Upper lobe of left lung (tissue), 6 donors: ENCODE data around the gene DOCK8. TPM values are rescaled to one million over a fixed set of nuclear protein-coding genes. Genes with fewer than 3 reads are reported as not detected.

Source experiments
- ATAC-seq, 2 donors: fragments of 200-7000 bp; cut with Tn5 transposase; one replicate each; pipeline ENCODE4 v1.9.1; 2022; ENCODE audit warnings: mild to moderate bottlenecking in 2 of 2, moderate library complexity in 2 of 2; ENCODE audit not compliant: low FRiP score in 2 of 2
- DNase-seq, 2 donors: peaks; one replicate each; pipeline ENCODE4 v3.0.0-alpha.2; 2019 to 2020
- H3K27ac ChIP-seq, 4 donors: fragments of 200-600 bp; sonication (generic); one replicate each; pipeline ENCODE4 v1.5.1; 2016 to 2019
- H3K27me3 ChIP-seq, 4 donors: fragments of 200-600 bp; sonication (generic); one replicate each; pipeline ENCODE4 v1.5.1; 2017 to 2019
- H3K36me3 ChIP-seq, 4 donors: fragments of 200-600 bp; sonication (generic); one replicate each; pipeline ENCODE4 v1.5.1; 2016 to 2019
- H3K4me1 ChIP-seq, 4 donors: fragments of 200-600 bp; sonication (generic); one replicate each; pipeline ENCODE4 v1.5.1; 2018 to 2019
- H3K4me3 ChIP-seq, 4 donors: fragments of 200-600 bp; sonication (generic); one replicate each; pipeline ENCODE4 v1.5.1; 2017 to 2019; ENCODE audit warnings: mild to moderate bottlenecking in 2 of 4, moderate library complexity in 1 of 4
- H3K9me3 ChIP-seq, 4 donors: fragments of 200-600 bp; sonication (generic); one replicate each; pipeline ENCODE4 v1.5.1; 2018 to 2019
- CTCF ChIP-seq, 6 experiments: fragments of 450-650 bp in 4 of 6; fragments of 200-600 bp in 2 of 6; sonication (generic) in 2 of 6; IDR thresholded peaks; one replicate each; pipeline ENCODE4 v1.5.1; 2016 to 2019; ENCODE audit warnings: antibody characterized with exemption in 6 of 6
- EP300 ChIP-seq, 4 donors: sonication (generic); formaldehyde crosslinking; IDR thresholded peaks; one replicate each; pipeline ENCODE4 v1.5.1; 2017; ENCODE audit warnings: antibody characterized with exemption in 4 of 4, control low read depth in 2 of 4
- POLR2A ChIP-seq, 4 donors: fragments of 450-650 bp; IDR thresholded peaks; one replicate each; pipeline ENCODE4 v1.5.1; 2016 to 2017; ENCODE audit warnings: antibody characterized with exemption in 4 of 4, mild to moderate bottlenecking in 2 of 4
- POLR2AphosphoS5 ChIP-seq, 2 donors: sonication (generic); formaldehyde crosslinking; IDR thresholded peaks; one replicate each; pipeline ENCODE4 v1.5.1; 2017; ENCODE audit warnings: antibody characterized with exemption in 2 of 2
- WGBS, 2 donors: methylation state at CpG; one replicate each; pipeline ENCODE4 v1.1.5; 2017 to 2018; 5-methylcytosine and 5-hydroxymethylcytosine counted together
- total RNA-seq, 6 donors: library from RNA; depleted of rRNA in 4 of 6; stranded (reverse); fragments of >200 nt in 4 of 6; gene quantifications; one replicate each; pipeline versions ENCODE4 v1.1.0 to v1.2.1, GENCODE V29; 2016 to 2021
- donor health status: DM: no; HTN: no; CAD: no; lungs with moderate emphysema.
- donor health status: DM: no; HTN: yes; CAD: no; lungs with severe emphysema.

Gene DOCK8
- total RNA-seq, 6 donors from 2014 or later = 44.7 to 103 (median 74.6) TPM

GRCh38 chr9:463455-464171 lies 248.9 kb downstream of the DOCK8 start:
- DNase-seq (no peak), ATAC-seq (no peak)
- H3K9me3 ChIP-seq = no peaks in the 10 kb centered on the region
- H3K36me3 ChIP-seq = peaks cover 0 to 11% (median 0%) of the 10 kb centered on the region in 4 donors
- no peak for TF ChIP-seq POLR2AphosphoS5 (IDR thresholded peaks at IDR 0.05)
- TF ChIP-seq POLR2A (IDR thresholded peaks at IDR 0.05) = no peak
- no peak for TF ChIP-seq CTCF (IDR thresholded peaks at IDR 0.05)
- no peak overlapping the region for H3K4me3 ChIP-seq
- no peak overlapping the region for H3K27ac ChIP-seq
- WGBS, 2 donors = 89% methylated on average over 8 of the region's 8 CpGs
- H3K4me1 ChIP-seq = peaks cover 3 to 20% (median 9%) of the 10 kb centered on the region in 4 donors
- no peaks in the 10 kb centered on the region for H3K27me3 ChIP-seq

- ATAC-seq (no peak), DNase-seq (peak in 1 of 2 donors; percentile 30)
- Histone ChIP-seq H3K27ac (no peak overlapping the region), H3K9me3 (no peaks in the 10 kb centered on the region), H3K27me3 (no peaks in the 10 kb centered on the region), H3K4me1 (peaks cover 17 to 40% (median 28%) of the 10 kb centered on the region in 4 donors), H3K36me3 (peaks cover 0 to 11% (median 0%) of the 10 kb centered on the region in 4 donors), H3K4me3 (no peak overlapping the region)
- TF ChIP-seq POLR2A (IDR thresholded peaks at IDR 0.05) (no peak), CTCF (IDR thresholded peaks at IDR 0.05) (peak in 2 of 6 experiments; percentile 18 to 31), POLR2AphosphoS5 (IDR thresholded peaks at IDR 0.05) (no peak)
- WGBS, 2 donors = 60 to 68% methylated on average over 1 of the region's 1 CpG
Observed at GRCh38 chr9:466747-467146, 252.1 kb downstream of the DOCK8 start.

- Histone ChIP-seq H3K9me3 (no peaks in the 10 kb centered on the region), H3K27ac (peak overlapping the region; percentile 37 to 85 (median 82)), H3K27me3 (no peaks in the 10 kb centered on the region), H3K36me3 (peaks cover 0 to 6% (median 0%) of the 10 kb centered on the region in 4 donors), H3K4me3 (peak overlapping the region in 3 of 4 donors; percentile 48 to 73 (median 69)), H3K4me1 (peaks cover 17 to 40% (median 28%) of the 10 kb centered on the region in 4 donors)
- TF ChIP-seq POLR2AphosphoS5 (IDR thresholded peaks at IDR 0.05) = no peak
- no peak for TF ChIP-seq POLR2A (IDR thresholded peaks at IDR 0.05)
- TF ChIP-seq CTCF (IDR thresholded peaks at IDR 0.05) = no peak
- TF ChIP-seq EP300 (IDR thresholded peaks at IDR 0.05) = no peak
- ATAC-seq (peak in 1 of 2 donors; percentile 20), DNase-seq (no peak)
- 16 to 26% methylated on average over 8 of the region's 8 CpGs for WGBS, 2 donors
Observed at GRCh38 chr9:468766-469426, 254.2 kb downstream of the DOCK8 start.

- peak overlapping the region; percentile 37 to 85 (median 82) for H3K27ac ChIP-seq
- H3K27me3 ChIP-seq = no peaks in the 10 kb centered on the region
- peak overlapping the region; percentile 48 to 73 (median 69) for H3K4me3 ChIP-seq
- peaks cover 17 to 40% (median 28%) of the 10 kb centered on the region in 4 donors for H3K4me1 ChIP-seq
- peak; percentile 97 for ATAC-seq
- 1 to 3% methylated on average over 31 to 43 of the region's 49 CpGs for WGBS, 2 donors
- TF ChIP-seq CTCF (IDR thresholded peaks at IDR 0.05) (no peak), POLR2A (IDR thresholded peaks at IDR 0.05) (peak in 1 of 4 donors; percentile 69), POLR2AphosphoS5 (IDR thresholded peaks at IDR 0.05) (peak in 1 of 2 donors; percentile 11)
- H3K36me3 ChIP-seq = no peaks in the 10 kb centered on the region
- DNase-seq = peak; percentile 81 to 94
- H3K9me3 ChIP-seq = no peaks in the 10 kb centered on the region
Observed at GRCh38 chr9:469672-470551, 255.2 kb downstream of the DOCK8 start.
